GM23338 (cell line): Measurements from ENCODE around the gene CUX1. TPM values are rescaled to one million over a fixed set of nuclear protein-coding genes. Genes with fewer than 3 reads are reported as not detected.
A peak's percentile ranks its signal among the peaks of the same experiment; 100 is the strongest.

ENCODE experiments used
- ATAC-seq: fragments of 200-7000 bp; cut with Tn5 transposase; 3 replicates; pipeline ENCODE4 v1.9.1; 2020
- DNase-seq: peaks from one replicate; pipeline ENCODE4 v3.0.0-alpha.2; 2015; ENCODE audit warnings: low spot score
- H2AFZ ChIP-seq: fragments of 200-600 bp; sonication (generic); 2 replicates; pipeline ENCODE4 v1.8.0; 2016; ENCODE audit warnings: antibody characterized with exemption, mild to moderate bottlenecking, moderate library complexity
- H3F3A ChIP-seq: fragments of 200-600 bp; sonication (generic); replicated peaks from 2 replicates; pipeline ENCODE4 v1.8.0; 2017; ENCODE audit warnings: antibody characterized with exemption, mixed run types, low read depth
- H3K27ac ChIP-seq: fragments of 200-600 bp; sonication (generic); 2 replicates; pipeline ENCODE4 v1.6.1; 2016; ENCODE audit warnings: low read depth
- H3K27me3 ChIP-seq: fragments of 200-600 bp; sonication (generic); 2 replicates; pipeline ENCODE4 v1.8.0; 2016; ENCODE audit warnings: mild to moderate bottlenecking, mixed run types, moderate library complexity; ENCODE audit not compliant: insufficient read depth
- H3K36me3 ChIP-seq: fragments of 200-600 bp; sonication (generic); 2 replicates; pipeline ENCODE4 v1.8.0; 2016; ENCODE audit warnings: mild to moderate bottlenecking; ENCODE audit not compliant: insufficient read depth
- H3K4me1 ChIP-seq: fragments of 200-600 bp; sonication (generic); 2 replicates; pipeline ENCODE4 v1.8.0; 2016; ENCODE audit warnings: mild to moderate bottlenecking, moderate library complexity; ENCODE audit not compliant: insufficient read depth
- H3K4me2 ChIP-seq: fragments of 200-600 bp; sonication (generic); 2 replicates; pipeline ENCODE4 v1.7.1; 2017; ENCODE audit warnings: mixed run types
- H3K4me3 ChIP-seq: fragments of 200-600 bp; sonication (generic); 2 replicates; pipeline ENCODE4 v1.6.1; 2016; ENCODE audit warnings: mixed run types
- H3K79me2 ChIP-seq: fragments of 200-600 bp; sonication (generic); replicated peaks from 2 replicates; pipeline ENCODE4 v1.8.0; 2017; ENCODE audit warnings: mild to moderate bottlenecking; ENCODE audit not compliant: insufficient read depth
- H3K9me2 ChIP-seq: fragments of 200-600 bp; sonication (generic); 2 replicates; pipeline ENCODE4 v1.8.0; 2017; ENCODE audit not compliant: insufficient read depth
- H4K20me1 ChIP-seq: fragments of 200-600 bp; sonication (generic); replicated peaks from 2 replicates; pipeline ENCODE4 v1.8.0; 2017; ENCODE audit warnings: mild to moderate bottlenecking; ENCODE audit not compliant: insufficient read depth
- H3K27ac Mint-ChIP-seq: 2 replicates; pipeline ENCODE4 v1.8.0; 2020; ENCODE audit warnings: inconsistent platforms, mild to moderate bottlenecking, moderate library complexity, mixed read lengths
- H3K27me3 Mint-ChIP-seq: 3 replicates; pipeline ENCODE4 v1.8.0; 2022; ENCODE audit warnings: low read depth, mild to moderate bottlenecking, moderate library complexity, mixed read lengths, inconsistent platforms; ENCODE audit not compliant: insufficient read depth, poor library complexity
- H3K36me3 Mint-ChIP-seq: 3 replicates; pipeline ENCODE4 v1.8.0; 2021; ENCODE audit warnings: low read depth, mild to moderate bottlenecking, inconsistent platforms, moderate library complexity, mixed read lengths
- H3K4me1 Mint-ChIP-seq: 3 replicates; pipeline ENCODE4 v1.8.0; 2020; ENCODE audit warnings: mild to moderate bottlenecking, inconsistent platforms, mixed read lengths
- H3K4me3 Mint-ChIP-seq: 3 replicates; pipeline ENCODE4 v1.8.0; 2021; ENCODE audit warnings: moderate library complexity, mild to moderate bottlenecking, inconsistent platforms, mixed read lengths
- H3K9me3 Mint-ChIP-seq: 3 replicates; pipeline ENCODE4 v1.8.0; 2020; ENCODE audit warnings: moderate library complexity, mild to moderate bottlenecking, inconsistent platforms, mixed read lengths
- CREB1 ChIP-seq: fragments of 250-450 bp; sonication (Bioruptor Pico); IDR thresholded peaks from 2 replicates; pipeline ENCODE4 v1.5.0; 2020; ENCODE audit warnings: low read depth, mild to moderate bottlenecking, moderate library complexity
- NANOG ChIP-seq: IDR thresholded peaks from 2 replicates; pipeline ENCODE4 v1.6.1; 2016; ENCODE audit warnings: antibody characterized with exemption, borderline replicate concordance
- POLR2AphosphoS5 ChIP-seq: IDR thresholded peaks from 2 replicates; pipeline ENCODE4 v1.6.1; 2016; ENCODE audit warnings: antibody characterized with exemption, low read depth
- STAT1 ChIP-seq: IDR thresholded peaks from one replicate; pipeline ENCODE4 v1.6.1; 2016; ENCODE audit warnings: antibody characterized with exemption; ENCODE audit not compliant: unreplicated experiment
- ZNF331 ChIP-seq: fragments of 250-450 bp; sonication (Bioruptor Pico); IDR thresholded peaks from 2 replicates; pipeline ENCODE4 v1.5.0; 2020; ENCODE audit warnings: low read depth, mild to moderate bottlenecking, moderate library complexity
- polyA plus RNA-seq: library from polyadenylated mRNA; unstranded; fragments of >200 nt; fragmentation: Nextera tagmentation; extraction: Ambion mirVana; gene quantifications from 2 replicates; pipeline ENCODE4 v1.2.1, GENCODE V29; 2016
- total RNA-seq: library from RNA; depleted of rRNA; stranded (reverse); fragments of >200 nt; shearing (Covaris generic); gene quantifications from 2 replicates; pipeline ENCODE4 v1.2.3, GENCODE V29; 2014
- TF ChIP-seq, protein P1 (sequence below): IDR thresholded peaks from one replicate; pipeline ENCODE4 v1.6.1; 2018; ENCODE audit warnings: antibody characterized with exemption; ENCODE audit not compliant: unreplicated experiment

The CUX1 gene
- total and polyA plus RNA-seq, 2 experiments from 2014 or later = 49.9 to 64.0 TPM

DNA sequence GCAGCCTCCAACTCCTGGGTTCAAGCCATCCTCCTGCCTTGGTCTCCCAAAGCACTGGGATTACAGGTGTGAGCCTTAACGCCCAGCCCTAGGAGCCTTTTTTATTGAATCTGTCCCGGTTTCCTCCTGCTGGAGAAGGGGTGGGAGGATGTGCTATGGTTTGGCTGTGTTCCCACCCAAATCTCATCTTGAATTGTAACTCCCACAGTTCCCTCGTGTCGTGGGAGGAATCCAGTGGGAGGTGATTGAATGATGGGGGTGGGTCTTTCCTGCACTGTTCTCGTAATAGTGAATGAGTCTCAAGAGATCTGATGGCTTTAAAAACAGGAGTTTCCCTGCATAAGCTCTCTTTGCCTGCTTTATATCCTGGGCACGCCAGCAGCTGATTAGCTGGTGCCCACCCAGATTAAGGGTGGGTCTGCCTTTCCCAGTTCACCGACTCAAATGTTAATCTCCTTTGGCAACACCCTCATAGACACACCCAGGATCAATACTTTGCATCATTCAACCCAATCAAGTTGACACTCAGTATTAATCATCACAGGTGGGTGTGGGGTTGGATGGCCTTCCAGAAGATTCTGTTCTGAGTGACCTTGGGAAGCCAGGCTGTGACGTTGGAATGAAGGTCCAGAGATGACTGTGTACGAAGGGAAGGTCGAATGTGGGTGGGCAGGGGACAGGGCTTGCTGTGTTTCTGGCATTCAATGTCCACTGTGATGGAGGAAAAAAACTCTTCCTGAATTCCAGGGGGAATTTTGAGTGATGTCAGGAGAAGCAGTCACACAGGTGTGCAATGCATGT, 33.8 kb upstream of the CUX1 start (continued):
- TF ChIP-seq STAT1 (no peak), POLR2AphosphoS5 (no peak)

DNA sequence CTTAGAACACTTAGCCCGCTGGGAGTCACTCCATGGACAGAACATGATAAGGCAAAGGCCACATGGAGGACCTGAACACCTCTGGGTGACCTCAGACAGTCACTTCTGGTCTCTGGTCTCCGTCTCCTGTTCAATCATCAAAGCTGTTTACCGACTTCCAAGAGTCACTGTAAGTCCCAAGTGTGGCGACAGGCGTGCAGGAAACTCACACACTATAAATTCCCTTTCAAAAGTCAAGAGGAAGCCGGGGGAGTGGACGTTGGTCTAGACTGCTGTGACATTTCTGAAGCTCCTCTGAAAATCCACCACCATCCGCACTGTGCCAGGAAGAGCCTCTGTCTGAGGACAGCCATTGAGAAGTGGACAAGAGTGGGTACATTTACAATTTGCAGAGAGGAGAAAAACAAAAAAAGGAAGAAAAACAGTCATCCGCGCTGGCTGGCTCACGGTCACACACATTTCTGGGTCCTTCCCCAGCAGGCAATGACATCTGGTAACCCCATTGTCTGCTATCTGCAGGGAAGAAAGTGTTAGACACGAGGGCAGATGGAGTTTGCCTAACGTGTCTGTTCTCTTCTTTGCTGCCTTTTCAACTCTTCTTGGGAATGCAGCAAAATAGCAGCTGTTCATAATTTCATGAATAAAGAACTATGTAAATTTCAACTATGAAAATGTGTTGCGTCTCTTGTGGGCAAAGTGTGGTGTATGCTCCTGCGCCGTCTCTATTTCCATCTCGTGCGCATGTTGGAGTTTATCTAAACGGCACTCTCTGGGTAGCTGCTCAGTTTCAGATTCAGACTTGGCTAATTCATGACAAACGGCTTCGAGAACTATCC, 32.9 kb upstream of the CUX1 start:
- H2AFZ ChIP-seq = 0 out of 2 replicates have a peak overlapping the region, but pooled peaks have one; percentile 52
- no peak for TF ChIP-seq CREB1 (CRISPR knock-in tag)
- TF ChIP-seq, protein P1, sequence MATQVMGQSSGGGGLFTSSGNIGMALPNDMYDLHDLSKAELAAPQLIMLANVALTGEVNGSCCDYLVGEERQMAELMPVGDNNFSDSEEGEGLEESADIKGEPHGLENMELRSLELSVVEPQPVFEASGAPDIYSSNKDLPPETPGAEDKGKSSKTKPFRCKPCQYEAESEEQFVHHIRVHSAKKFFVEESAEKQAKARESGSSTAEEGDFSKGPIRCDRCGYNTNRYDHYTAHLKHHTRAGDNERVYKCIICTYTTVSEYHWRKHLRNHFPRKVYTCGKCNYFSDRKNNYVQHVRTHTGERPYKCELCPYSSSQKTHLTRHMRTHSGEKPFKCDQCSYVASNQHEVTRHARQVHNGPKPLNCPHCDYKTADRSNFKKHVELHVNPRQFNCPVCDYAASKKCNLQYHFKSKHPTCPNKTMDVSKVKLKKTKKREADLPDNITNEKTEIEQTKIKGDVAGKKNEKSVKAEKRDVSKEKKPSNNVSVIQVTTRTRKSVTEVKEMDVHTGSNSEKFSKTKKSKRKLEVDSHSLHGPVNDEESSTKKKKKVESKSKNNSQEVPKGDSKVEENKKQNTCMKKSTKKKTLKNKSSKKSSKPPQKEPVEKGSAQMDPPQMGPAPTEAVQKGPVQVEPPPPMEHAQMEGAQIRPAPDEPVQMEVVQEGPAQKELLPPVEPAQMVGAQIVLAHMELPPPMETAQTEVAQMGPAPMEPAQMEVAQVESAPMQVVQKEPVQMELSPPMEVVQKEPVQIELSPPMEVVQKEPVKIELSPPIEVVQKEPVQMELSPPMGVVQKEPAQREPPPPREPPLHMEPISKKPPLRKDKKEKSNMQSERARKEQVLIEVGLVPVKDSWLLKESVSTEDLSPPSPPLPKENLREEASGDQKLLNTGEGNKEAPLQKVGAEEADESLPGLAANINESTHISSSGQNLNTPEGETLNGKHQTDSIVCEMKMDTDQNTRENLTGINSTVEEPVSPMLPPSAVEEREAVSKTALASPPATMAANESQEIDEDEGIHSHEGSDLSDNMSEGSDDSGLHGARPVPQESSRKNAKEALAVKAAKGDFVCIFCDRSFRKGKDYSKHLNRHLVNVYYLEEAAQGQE = no peak
- no peak for TF ChIP-seq NANOG
- H3K36me3 ChIP-seq = no peaks in the 10 kb centered on the region
- H3K27ac Mint-ChIP-seq = no peak overlapping the region
- no peaks in the 10 kb centered on the region for H3F3A ChIP-seq
- peaks cover 3% of the 10 kb centered on the region; the same call in 1 of the 3 replicates for H3K9me3 Mint-ChIP-seq
- H3K27me3 Mint-ChIP-seq = peaks cover 3% of the 10 kb centered on the region
- H4K20me1 ChIP-seq = no peaks in the 10 kb centered on the region
- no peak overlapping the region for H3K4me2 ChIP-seq
- no peaks in the 10 kb centered on the region for H3K4me1 Mint-ChIP-seq
- no peak overlapping the region for H3K4me3 Mint-ChIP-seq
- H3K27me3 ChIP-seq = no peaks in the 10 kb centered on the region
- DNase-seq (no peak), ATAC-seq (no peak)
- no peaks in the 10 kb centered on the region for H3K79me2 ChIP-seq
- H3K4me1 ChIP-seq = no peaks in the 10 kb centered on the region
- no peaks in the 10 kb centered on the region for H3K36me3 Mint-ChIP-seq
- no peak overlapping the region for H3K4me3 ChIP-seq
- H3K27ac ChIP-seq = no peak overlapping the region
- H3K9me2 ChIP-seq = no peaks in the 10 kb centered on the region

GRCh38 chr7:101787864-101788263, 29.6 kb upstream of the CUX1 start:
- TF ChIP-seq ZNF331 (CRISPR knock-in tag) = peak; percentile 74
- TF ChIP-seq, protein P1 = no peak
- Mint-ChIP-seq H3K4me1 (no peaks in the 10 kb centered on the region), H3K27ac (no peak overlapping the region), H3K4me3 (no peak overlapping the region), H3K36me3 (no peaks in the 10 kb centered on the region), H3K27me3 (peaks cover 4% of the 10 kb centered on the region), H3K9me3 (peaks cover 3% of the 10 kb centered on the region; the same call in 1 of the 3 replicates)
- ATAC-seq (no peak), DNase-seq (no peak)
- Histone ChIP-seq H3F3A (no peaks in the 10 kb centered on the region), H3K27ac (no peak overlapping the region), H4K20me1 (no peaks in the 10 kb centered on the region), H3K4me1 (no peaks in the 10 kb centered on the region), H3K4me3 (no peak overlapping the region), H3K79me2 (no peaks in the 10 kb centered on the region), H3K27me3 (no peaks in the 10 kb centered on the region), H2AFZ (no peak overlapping the region), H3K36me3 (no peaks in the 10 kb centered on the region), H3K9me2 (no peaks in the 10 kb centered on the region), H3K4me2 (no peak overlapping the region)
